ENCODE data around the gene CD93.

- TF ChIP-seq POLR2AphosphoS5 (IDR thresholded peaks at IDR 0.05), result peak; percentile 5 to 75 (median 70)
- TF ChIP-seq CTCF (IDR thresholded peaks at IDR 0.05), result peak in 3 of 5 experiments; percentile 12 to 34 (median 26)
Observed at GRCh38 chr20:23061734-23062561, 24.2 kb downstream of the CD93 start.

Data from transverse colon (tissue), 4 donors.